ENCODE measurements around the gene SLC38A5. TPM values are rescaled to one million over a fixed set of nuclear protein-coding genes. Genes with fewer than 3 reads are reported as not detected.

Gene SLC38A5
- total RNA-seq, 1 experiment from 2014 or later: 50.6 TPM

- TF ChIP-seq ARID4B (CRISPR knock-in tag; IDR thresholded peaks at IDR 0.05; ENCODE audit: borderline replicate concordance) (no peak), ZNF671 (CRISPR knock-in tag; IDR thresholded peaks at IDR 0.05) (no peak)
Observed at GRCh38 chrX:48461830-48462229, 8.2 kb downstream of the SLC38A5 start (continued).

GRCh38 chrX:48460606-48461005 is 9.5 kb downstream of the SLC38A5 start:
- no peak overlapping the region for H3K4me3 Mint-ChIP-seq
- DNase-seq (ENCODE audit: low spot score) (no peak), ATAC-seq (no peak)
- peaks cover 37% of the 10 kb centered on the region for H3K36me3 Mint-ChIP-seq
- no peaks in the 10 kb centered on the region for H3K9me3 Mint-ChIP-seq
- H3K27me3 Mint-ChIP-seq (ENCODE audit: low read depth): no peaks in the 10 kb centered on the region
- no peak overlapping the region for H3K27ac Mint-ChIP-seq
- no peak for TF ChIP-seq E2F1 (CRISPR knock-in tag; IDR thresholded peaks at IDR 0.05)
- ChIA-PET CTCF (no interaction called here), POLR2A (interaction anchor here (1.3 kb wide), 1 partner anchor 13 kb away, joined by 3 read pairs; no protein-coding TSS in a partner anchor)
- no peaks in the 10 kb centered on the region for H3K4me1 Mint-ChIP-seq

- H3K27me3 Mint-ChIP-seq (ENCODE audit: low read depth): no peaks in the 10 kb centered on the region
- H3K27ac Mint-ChIP-seq: no peak overlapping the region
- DNase-seq (ENCODE audit: low spot score): no peak
- peaks cover 31% of the 10 kb centered on the region for H3K36me3 Mint-ChIP-seq
- H3K4me1 Mint-ChIP-seq: no peaks in the 10 kb centered on the region
- H3K9me3 Mint-ChIP-seq: no peaks in the 10 kb centered on the region
- ChIA-PET POLR2A (interaction anchor here (1.3 kb wide), 1 partner anchor 12 kb away, joined by 3 read pairs; no protein-coding TSS in a partner anchor), CTCF (no interaction called here)
- no peak overlapping the region for H3K4me3 Mint-ChIP-seq
- ATAC-seq: no peak
- no peak for TF ChIP-seq ZSCAN18 (CRISPR knock-in tag; IDR thresholded peaks at IDR 0.05)
- no peak for TF ChIP-seq ATF2 (CRISPR knock-in tag; IDR thresholded peaks at IDR 0.05; ENCODE audit: borderline replicate concordance, low read depth)
- no peak for TF ChIP-seq CBFB (CRISPR knock-in tag; IDR thresholded peaks at IDR 0.05; ENCODE audit: low read depth)
- no peak for TF ChIP-seq ZNF317 (CRISPR knock-in tag; IDR thresholded peaks at IDR 0.05; ENCODE audit: borderline replicate concordance, low read depth)
- TF ChIP-seq MAX (CRISPR knock-in tag; IDR thresholded peaks at IDR 0.05): no peak
- TF ChIP-seq ATF1 (CRISPR knock-in tag; IDR thresholded peaks at IDR 0.05): no peak
- TF ChIP-seq HMGXB4 (CRISPR knock-in tag; IDR thresholded peaks at IDR 0.05): no peak
- no peak for TF ChIP-seq ATF3 (CRISPR knock-in tag; conservative IDR thresholded peaks at IDR 0.05)
- no peak for TF ChIP-seq KAT7 (CRISPR knock-in tag; IDR thresholded peaks at IDR 0.05; ENCODE audit: borderline replicate concordance)
- TF ChIP-seq ZNF138 (CRISPR knock-in tag; conservative IDR thresholded peaks at IDR 0.05): no peak
- no peak for TF ChIP-seq TEAD4 (CRISPR knock-in tag; IDR thresholded peaks at IDR 0.05)
- TF ChIP-seq JAZF1 (CRISPR knock-in tag; IDR thresholded peaks at IDR 0.05): no peak
- TF ChIP-seq AFF4 (CRISPR knock-in tag; IDR thresholded peaks at IDR 0.05; ENCODE audit: borderline replicate concordance): no peak
- TF ChIP-seq ETV6 (CRISPR knock-in tag; IDR thresholded peaks at IDR 0.05): no peak
- no peak for TF ChIP-seq NR2C2 (CRISPR knock-in tag; IDR thresholded peaks at IDR 0.05)
Observed at GRCh38 chrX:48460031-48460430, 10.0 kb downstream of the SLC38A5 start.
